Activated CD8-positive, alpha-beta memory T cell treated with anti-CD3 and anti-CD28 coated beads, Interleukin-2, amount 50 U/mL, for 1 hour (primary cell): Measurements from ENCODE around the gene NFIX.

ENCODE experiments used
- DNase-seq: peaks from one replicate; pipeline ENCODE4 v3.0.0-alpha.2; 2020; ENCODE audit errors: extremely low read depth

Gene NFIX

DNA sequence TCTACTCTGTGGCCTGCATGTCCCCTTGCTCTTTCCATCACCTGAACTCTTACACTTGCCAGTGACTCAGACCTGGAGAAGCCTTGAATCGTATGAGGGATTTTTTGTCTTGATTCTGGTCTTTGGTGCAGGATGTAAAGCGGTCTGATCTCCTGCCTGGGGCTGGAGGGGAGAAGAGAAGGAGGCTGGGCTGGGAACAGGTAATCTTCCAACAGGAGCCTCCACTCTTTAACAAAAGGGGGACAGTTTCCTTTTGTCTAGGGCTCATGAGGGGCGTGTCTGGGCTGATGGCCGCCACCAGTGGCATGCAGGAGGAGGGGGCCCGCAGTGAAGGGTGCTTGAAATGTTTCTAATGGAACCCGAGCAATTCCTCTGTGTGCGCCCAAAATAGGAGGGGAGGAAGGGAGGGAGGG is 24.7 kb downstream of the NFIX start:
- no peak for DNase-seq

DNA sequence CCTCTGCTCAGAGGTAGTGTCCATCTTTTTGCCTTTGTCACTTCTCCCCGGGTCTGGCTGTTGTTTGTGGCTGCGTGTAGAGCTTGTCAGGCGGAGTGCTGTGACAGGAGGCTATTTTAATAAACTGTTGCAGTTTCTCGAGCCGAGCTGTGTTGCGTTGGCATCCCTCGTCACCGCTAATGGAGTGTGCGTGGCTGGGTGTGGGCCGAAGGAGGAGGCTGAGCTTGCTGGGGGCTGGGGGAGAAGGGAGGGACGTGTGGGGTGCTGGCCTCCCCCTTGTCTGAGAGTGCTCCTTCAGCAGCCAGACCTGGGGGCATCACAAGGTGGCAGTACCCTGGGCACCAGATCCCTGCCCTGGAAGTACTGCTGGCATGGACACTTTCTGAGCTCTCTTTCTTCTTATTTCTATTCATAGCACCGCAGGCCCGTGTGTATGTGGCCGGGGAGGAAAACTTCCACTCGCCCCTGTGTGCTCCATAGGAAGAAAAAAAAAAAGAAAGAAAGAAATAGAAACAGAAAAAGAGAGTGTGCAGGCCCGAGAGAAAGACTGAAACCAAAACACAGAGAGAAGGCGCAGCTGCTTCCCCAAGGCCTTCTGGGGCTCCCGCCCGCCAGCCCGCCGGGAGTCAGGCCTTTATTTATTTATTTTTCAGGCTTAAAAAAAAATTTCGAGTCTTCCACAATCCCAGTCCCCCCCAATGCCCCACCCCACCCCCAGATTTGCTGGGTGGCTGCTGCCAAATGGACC is 27.0 kb downstream of the NFIX start:
- no peak for DNase-seq

DNA sequence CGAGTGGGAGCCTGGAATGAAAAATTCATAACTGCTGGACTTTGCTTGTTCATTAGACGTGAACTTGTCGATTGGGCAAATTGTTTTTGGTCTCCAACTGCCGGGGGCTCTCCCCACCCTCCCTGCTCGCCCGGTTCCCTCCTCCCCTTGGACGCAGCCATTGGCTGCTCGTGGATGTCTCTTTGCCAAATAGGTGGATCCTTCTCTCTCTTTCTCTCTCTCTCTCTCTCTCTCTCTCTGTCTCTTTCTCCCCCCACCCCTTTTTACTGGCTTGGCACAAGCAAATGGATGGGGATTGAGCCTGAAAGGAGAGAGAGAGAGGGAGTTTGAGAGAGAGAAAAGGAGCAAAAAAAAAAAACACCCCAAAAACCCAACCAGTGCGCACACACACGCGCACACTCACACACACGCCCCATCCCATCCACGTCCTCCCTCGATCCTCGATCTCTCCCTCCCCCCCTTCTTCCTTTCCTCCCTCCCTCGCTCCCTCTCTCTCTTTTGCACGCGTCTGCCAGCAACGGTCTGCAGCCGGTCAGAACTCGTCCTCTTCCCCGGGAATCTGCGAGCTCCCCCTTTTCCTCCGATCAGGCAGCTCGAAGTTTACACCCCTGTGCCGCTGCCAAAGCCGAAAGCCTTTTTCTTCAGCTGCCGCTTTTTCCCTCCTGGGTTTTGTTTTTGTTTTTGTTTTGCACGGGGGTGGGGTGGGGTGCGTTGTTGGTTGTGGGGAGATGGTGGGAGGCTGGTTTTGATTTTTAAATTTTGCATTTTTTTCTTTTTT is 27.8 kb downstream of the NFIX start:
- DNase-seq = no peak

DNA sequence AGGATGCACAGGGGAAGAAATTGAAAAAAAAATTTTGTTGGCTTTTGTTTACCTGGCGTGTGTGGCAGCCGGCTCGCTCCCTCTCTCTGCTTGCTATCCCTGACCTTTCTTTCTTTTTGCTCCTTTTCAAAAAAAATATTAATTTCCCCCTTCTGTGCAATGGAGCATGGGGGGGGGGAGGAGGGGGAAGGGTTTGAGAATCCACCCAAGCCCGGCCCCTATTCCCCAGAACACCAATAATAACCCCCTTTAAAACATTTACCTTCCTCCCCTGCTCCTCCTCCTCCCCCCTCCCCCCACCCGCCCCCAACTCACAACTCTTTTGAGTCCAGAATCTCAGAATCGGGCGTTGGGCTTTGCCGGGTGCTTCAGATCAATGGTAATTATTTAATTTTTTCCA is 28.4 kb downstream of the NFIX start:
- DNase-seq = no peak

DNA sequence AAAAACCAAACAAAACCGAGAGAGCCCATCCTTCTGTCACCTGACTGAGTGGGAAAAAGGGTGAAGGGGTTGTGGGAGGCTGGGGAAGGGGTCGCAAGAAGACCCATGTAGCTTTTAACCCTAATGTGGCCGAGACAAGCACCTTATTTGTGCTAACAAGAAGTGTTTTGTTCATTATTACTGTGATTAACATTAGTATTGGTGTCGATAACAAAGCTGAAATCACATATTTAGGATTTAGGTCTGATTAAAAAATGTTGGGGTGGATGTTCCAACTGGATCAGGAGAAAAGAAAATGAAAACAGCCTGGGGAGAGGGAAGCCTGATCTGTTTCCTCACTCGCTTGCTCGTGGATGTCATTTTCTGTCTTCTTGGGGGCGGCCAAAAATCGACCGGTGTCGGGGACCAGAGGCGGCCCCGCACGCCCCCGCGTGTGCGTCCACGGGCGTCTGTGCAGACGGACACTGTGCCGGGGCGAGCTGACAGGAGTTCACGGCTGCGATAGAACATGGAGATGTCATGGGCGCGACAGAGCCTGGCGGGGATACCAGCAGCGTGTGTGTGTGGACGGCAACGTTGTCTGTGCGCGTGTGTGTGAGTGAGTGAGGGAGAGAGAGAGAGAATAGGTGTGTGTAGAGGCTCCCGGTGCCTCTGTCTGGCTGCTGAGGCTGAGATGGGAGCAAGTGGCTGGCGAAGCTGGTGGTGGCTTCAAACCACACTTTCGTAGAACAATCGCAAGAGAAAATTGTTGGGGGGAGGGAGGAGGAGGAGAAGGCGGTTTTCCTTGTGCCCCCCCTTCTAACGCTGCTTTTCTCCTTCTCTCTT is 29.1 kb downstream of the NFIX start:
- no peak for DNase-seq

DNA sequence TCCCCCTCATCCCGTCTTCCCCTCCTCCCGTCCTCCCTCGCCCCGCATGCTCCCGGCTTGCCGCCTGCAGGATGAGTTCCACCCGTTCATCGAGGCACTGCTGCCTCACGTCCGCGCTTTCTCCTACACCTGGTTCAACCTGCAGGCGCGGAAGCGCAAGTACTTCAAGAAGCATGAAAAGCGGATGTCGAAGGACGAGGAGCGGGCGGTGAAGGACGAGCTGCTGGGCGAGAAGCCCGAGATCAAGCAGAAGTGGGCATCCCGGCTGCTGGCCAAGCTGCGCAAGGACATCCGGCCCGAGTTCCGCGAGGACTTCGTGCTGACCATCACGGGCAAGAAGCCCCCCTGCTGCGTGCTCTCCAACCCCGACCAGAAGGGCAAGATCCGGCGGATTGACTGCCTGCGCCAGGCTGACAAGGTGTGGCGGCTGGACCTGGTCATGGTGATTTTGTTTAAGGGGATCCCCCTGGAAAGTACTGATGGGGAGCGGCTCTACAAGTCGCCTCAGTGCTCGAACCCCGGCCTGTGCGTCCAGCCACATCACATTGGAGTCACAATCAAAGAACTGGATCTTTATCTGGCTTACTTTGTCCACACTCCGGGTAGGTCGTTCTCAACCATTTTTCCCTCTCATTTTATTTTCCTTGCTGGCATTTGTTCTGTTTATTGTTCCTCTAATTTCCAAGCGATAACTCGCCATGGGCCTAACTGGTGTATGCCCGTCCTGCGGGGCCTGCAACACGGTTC is 29.8 kb downstream of the NFIX start:
- no peak for DNase-seq

DNA sequence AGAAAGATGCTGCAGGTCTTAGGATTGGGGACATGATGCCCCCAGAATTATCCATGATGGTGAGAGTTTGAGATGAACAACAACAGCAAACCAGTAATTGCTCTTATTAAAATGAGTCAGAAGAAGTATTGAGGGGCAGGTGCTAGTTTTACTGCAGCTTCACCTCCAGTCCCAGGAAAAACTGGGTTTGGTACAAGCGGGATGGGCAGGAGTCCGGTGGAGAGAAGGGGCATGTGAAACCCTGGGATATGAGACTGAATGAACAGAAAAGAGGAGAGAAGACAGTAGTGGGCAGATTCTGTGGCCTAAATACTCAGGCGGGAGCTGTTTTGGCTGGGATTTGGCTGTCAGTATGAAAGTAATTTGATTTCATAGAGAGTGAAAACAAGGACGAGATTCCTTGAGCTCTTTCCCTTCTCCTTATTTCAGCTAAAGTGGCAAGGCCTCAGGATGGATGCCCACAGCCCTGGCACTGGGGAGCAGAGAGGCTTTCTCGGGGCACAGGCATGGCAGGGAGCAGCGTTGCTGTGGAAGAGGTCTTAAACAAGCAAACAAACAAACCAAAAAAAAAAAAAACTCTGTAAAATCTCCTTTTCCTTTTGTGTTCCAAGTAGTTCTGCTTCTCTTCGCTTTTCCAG is 30.7 kb downstream of the NFIX start:
- no peak for DNase-seq

DNA sequence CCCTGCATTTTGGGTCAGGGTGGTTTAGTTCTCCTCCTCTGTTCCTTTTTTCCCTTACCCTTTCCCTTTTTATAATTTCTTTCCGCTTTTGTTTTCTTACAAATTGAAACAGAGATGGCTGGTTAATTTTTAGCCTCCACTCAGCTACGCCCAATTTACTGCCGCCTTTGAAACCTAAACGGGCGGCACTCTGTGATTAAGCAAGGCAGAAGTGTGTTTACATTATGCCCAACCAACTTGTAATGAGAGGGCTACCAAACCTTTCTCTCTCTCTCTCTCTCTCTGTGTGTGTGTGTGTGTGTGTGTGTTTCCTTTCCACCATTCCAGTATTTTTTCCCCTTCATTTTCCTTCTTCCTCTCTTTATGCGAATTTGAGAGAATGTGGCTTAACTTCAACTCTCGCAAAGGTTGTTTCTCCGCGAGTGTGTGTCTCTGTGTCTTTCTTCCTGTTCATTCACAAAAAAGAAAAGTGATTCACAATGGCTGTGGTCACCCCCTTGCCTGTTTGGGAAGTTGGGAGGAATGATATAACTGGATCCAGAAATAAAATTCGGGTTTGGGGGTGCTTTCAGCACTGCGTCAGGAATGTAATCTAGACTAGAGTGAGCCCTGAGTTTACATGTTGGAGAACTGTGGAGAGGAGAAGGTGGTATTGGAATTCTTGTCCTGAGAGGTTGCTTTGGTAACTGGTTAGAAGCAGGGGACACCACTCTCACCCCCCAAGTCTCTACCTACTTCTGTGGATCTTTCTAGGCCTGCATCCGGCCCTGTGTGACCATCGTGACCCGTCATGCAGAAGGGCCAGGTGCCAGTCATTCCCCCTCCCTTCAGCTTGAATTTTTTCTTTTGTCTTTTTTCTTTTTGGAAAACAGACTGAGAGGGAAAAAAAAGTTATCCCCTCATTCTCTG is 31.4 kb downstream of the NFIX start:
- DNase-seq = no peak

DNA sequence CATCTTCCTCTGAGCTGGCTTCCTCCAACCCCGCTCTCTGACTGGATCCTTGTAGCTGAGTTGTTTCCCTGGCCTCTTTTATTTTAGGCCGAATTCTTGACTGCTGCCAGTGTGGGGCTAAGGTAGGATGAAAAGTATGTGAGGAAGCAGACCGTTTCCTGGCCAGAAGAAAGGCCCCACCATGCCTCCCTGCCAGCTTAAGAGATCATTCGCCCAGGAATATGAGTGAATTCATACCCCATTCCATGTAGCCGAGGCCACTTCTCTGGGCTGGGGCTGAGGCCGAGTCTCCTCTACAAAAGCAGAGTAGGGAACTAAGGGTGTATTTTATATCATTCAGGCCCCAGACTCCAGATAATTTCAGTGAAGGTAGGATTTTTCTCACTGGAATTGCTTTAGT is 32.3 kb downstream of the NFIX start:
- DNase-seq = no peak

DNA sequence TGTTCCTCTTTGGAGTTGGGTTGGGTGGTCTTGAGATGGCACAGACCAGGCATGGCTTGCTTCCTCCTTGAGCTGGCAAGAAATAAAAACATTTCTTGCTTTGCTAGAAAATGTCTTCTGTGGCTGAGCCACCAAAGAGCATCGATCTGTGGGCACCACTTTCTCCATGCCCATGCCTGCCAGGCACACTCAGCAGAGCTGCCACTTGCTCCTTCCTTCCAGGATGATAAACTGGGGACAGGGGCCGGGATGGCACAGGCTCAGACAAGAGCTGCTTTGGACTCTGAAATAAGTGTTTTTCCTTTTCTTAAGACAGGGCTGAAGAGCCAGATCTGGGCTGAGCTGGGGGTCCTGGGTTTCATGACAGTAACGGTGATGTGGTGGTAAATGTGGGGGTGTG is 32.8 kb downstream of the NFIX start:
- no peak for DNase-seq

DNA sequence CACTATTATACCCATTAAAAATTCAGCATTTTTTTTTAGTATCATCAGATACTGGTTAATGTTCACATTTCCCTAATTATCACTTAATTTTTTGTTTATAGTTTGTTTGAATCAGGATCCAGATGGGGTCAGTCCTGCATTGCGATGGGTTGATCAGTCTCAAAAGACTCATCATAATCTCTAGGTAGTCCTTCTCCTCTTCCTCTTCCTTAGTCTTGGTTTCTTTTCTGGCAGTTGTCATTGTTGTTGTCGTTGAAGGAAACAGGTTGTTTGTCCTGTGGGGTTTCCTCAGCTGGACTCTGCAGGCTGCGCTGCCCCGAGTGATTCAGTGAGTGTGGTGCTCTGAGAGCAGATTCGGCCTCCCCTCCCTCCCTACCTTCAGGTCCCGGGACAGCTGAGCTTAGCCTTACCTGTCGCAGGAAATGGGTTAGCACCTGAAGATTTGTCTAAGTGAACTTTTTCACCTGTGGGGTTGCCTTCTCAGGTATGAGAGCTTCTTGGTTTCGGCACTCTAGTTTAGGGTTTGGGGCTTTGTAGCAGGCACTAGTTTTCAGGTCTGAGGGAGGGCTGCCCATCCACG is 34.1 kb downstream of the NFIX start:
- DNase-seq = no peak

DNA sequence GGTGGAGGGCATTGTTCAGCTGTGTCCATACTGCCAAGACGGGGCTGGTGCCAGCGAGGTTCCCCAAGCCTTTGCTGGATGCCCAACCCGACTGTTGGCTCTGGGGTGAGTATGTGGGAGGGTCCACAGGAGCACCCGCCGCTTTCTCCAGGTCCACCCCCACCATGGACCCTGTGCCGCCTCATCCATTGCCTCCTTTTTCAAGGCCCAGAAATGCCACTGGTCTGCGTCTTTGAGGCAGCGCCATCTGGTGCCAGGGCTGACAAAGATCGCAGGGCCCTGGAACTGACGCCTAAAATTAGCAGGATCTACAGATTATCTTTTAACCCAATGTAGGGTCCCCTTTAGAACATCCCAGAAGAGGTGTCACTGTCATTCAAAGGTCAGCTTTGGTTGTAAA is 34.6 kb downstream of the NFIX start:
- DNase-seq = no peak

DNA sequence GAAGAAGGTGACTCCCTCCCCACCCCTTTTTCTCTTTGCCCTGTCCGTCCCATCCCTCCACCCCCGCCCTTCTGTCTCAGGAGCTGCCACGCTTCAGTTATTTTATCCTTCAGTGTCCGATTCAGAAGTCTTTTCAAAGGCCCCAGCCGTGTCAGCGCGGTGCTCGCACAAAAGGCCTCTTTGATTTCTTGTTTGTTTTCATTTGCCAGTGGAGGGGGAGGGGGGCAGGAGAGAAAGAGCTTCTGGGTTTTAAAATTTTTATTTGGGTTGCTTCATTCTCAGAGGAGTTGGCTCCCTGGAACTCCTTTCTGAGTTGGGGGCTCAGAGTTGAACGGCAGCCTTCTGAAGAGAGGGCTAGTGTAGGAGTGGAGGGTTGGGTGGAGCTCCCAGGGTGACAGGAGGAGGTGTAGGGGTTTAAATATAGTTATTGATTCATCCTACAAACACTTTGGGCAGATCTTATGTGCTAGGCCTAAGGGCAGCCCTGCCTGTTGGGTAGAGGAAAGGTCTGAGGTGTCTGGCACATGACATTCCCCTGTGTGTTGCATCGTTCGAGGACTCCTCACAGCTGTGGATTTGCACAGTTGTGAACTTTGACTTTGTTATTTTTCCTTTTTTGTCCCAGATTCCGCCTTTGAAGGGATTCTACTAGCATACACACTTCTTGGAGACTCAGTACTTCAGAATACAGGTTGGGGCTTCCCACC is 36.8 kb downstream of the NFIX start:
- DNase-seq = no peak

DNA sequence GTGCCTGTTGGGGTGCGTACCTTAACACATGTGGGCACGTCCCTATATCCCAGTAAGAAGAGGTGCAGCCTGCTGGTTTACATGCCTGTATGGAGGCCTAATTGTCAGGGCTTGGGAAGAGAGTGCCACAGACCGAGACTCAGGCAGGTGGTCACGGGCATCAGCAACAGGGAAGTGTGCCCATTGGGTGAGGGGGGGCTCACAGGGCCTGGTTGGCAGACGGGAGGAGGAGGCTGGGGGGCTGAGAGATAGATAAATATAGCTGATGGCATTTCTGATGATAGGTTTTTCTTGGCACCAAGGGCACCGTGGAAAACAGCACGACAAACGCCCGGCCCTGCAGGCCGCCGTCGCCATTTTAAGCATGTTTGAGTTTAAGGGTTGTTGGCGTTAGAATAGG is 37.6 kb downstream of the NFIX start:
- no peak for DNase-seq

DNA sequence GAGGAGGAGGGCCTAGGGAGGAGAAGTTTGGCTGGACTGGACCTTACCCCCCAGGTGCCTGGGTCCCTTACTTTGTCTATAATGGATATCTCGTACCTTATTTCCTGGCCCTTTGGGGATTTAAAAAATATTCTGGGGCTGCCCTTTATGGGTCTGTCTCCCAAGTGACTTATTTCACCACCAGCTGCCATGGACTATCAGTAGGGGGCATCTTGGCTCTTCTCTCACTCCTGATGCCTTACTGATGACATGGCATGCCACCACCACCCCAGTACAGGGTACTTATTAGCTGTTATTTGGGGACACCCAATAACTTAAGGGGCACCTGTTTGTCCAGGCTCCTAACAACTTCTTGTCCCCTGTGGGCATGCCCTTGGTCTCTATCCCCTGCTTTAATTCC is 38.0 kb downstream of the NFIX start:
- DNase-seq = no peak

DNA sequence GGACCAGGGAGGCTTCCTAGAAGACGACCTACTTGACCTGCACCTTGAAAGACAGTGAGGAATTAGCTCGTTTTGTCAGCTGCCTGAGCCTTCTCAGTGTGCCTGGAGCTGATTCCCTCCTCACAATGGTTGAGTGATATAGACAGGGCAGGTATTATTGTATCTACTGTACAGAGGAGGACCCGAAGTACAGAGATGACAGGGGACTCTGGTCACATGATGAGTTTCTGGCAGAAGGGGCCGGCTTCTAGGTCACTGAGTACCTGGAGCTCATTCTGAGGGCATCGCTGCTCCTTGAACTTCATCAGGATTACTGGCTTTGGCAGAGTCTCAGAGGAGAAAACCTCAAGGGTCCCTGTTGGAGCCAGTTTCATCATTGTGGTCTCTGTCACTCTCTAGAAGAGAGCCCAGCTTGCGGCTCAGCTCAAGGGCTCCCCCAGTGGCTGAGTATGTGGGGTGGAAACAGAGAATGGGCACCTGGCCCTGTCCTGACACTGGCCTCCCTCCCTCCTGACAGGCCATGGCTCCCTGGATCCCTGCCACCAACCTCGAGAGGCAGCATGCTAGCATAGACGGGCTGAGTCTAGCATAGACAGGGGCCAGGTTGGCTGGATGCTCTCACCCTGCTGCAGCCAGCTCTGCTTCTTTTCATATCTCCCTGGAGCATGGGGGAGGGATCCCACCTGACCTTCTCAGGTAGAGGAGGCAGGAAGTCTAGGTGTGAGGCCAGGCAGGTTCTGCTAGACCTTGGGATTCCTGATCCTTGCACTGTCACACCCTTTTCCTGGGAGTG is 38.7 kb downstream of the NFIX start:
- DNase-seq = no peak

DNA sequence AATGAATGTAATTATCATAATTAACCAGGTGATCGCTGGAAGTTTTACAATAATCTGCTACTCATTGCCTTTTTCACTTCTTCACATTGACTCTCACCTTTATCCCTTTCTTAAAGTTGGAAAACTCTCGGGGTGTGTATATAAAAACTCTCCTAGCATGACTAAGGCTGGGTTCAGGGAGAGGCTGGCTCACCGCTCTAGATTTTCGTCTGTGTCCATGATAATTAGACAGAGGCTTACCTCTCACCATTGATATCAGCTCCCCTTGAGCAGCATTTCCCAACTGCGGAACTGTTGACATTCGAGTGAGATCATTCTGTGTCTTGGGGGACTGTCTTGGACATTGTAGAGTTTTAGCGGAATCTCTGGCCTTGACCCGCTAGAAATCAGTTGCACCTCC is 39.4 kb downstream of the NFIX start:
- DNase-seq = no peak

DNA sequence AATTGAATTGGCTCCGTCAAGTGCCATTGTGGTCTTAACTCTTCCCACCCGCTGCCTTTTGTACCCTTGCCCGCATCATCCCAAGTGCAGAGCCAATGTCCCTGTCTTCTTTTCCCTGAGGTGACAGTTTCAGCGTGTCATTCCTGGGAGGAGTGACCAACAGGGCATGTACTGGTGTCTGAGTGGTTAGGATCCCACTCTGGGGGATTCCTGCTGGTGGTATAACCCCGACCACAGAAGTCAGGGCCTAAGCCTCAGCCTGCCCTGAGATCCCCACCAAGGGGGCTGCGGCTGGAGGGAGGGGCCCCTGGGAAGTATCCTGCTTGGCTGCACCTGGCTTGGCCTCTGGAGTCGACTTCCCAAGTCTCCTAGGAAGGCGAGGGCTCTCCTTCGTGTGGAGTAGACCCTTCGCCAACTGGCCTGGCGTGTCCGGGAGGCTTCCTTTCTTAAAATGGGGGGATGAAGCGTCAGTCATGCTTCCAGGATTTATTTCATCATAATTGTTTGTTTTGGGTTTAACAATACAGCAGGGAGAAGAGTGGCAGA is 40.6 kb downstream of the NFIX start:
- no peak for DNase-seq
